Ecto neural progenitor cell (in vitro differentiated cells): Measurements from ENCODE around the gene ZBTB20.

Experiments
- DNase-seq: peaks from one replicate; pipeline ENCODE4 v3.0.0-alpha.2; 2018; ENCODE audit warnings: low spot score

ZBTB20 gene

GRCh38 chr3:114569186-114569585 lies 577.9 kb downstream of the ZBTB20 start:
- no peak for DNase-seq

- DNase-seq = no peak
These were observed 579.3 kb downstream of the ZBTB20 start for GRCh38 chr3:114567771-114568170.

GRCh38 chr3:114566767-114567166 lies 580.3 kb downstream of the ZBTB20 start:
- DNase-seq = no peak

- DNase-seq = no peak
These were observed 580.8 kb downstream of the ZBTB20 start for GRCh38 chr3:114566162-114566755.

- no peak for DNase-seq
These were observed 581.9 kb downstream of the ZBTB20 start for GRCh38 chr3:114565216-114565615.

- DNase-seq = no peak
These were observed 583.4 kb downstream of the ZBTB20 start for GRCh38 chr3:114563720-114564119.

- DNase-seq = no peak
These were observed 584.5 kb downstream of the ZBTB20 start for GRCh38 chr3:114562557-114562956.

GRCh38 chr3:114558271-114558670 lies 588.8 kb downstream of the ZBTB20 start:
- DNase-seq = no peak

- DNase-seq = no peak
These were observed 589.3 kb downstream of the ZBTB20 start for GRCh38 chr3:114557791-114558190.

GRCh38 chr3:114556657-114557213 lies 590.4 kb downstream of the ZBTB20 start:
- no peak for DNase-seq

- no peak for DNase-seq
These were observed 592.4 kb downstream of the ZBTB20 start for GRCh38 chr3:114554731-114555130.

GRCh38 chr3:114553949-114554593 lies 593.0 kb downstream of the ZBTB20 start:
- DNase-seq = no peak

- no peak for DNase-seq
These were observed 594.6 kb downstream of the ZBTB20 start for GRCh38 chr3:114552527-114552812.

GRCh38 chr3:114551770-114552526 lies 595.1 kb downstream of the ZBTB20 start:
- DNase-seq = no peak

- no peak for DNase-seq
These were observed 596.9 kb downstream of the ZBTB20 start for GRCh38 chr3:114550165-114550564.

- DNase-seq = no peak
These were observed 601.9 kb downstream of the ZBTB20 start for GRCh38 chr3:114545193-114545592.

GRCh38 chr3:114542359-114542758 lies 604.7 kb downstream of the ZBTB20 start:
- no peak for DNase-seq

GRCh38 chr3:114539525-114539924 lies 607.6 kb downstream of the ZBTB20 start:
- no peak for DNase-seq

- no peak for DNase-seq
These were observed 608.9 kb downstream of the ZBTB20 start for GRCh38 chr3:114538211-114538610.

GRCh38 chr3:114528517-114528916 lies 618.6 kb downstream of the ZBTB20 start:
- DNase-seq = no peak

- DNase-seq = no peak
These were observed 619.9 kb downstream of the ZBTB20 start for GRCh38 chr3:114527036-114527644.

GRCh38 chr3:114525278-114525677 lies 621.8 kb downstream of the ZBTB20 start:
- DNase-seq = no peak

GRCh38 chr3:114519415-114519814 lies 627.7 kb downstream of the ZBTB20 start:
- DNase-seq = no peak
